NCI-H2107 treated with DMSO at 0.1 percent for 48 hours (cell line): ENCODE measurements around the gene CDH10.

Experiments
- DNase-seq: peaks from one replicate; lab custom pipeline; 2025; ENCODE audit not compliant: unreplicated experiment; lab: John Stamatoyannopoulos, UW

The CDH10 gene

GRCh38 chr5:24602188-24602587 is 42.6 kb downstream of the CDH10 start:
- DNase-seq = no peak

DNA sequence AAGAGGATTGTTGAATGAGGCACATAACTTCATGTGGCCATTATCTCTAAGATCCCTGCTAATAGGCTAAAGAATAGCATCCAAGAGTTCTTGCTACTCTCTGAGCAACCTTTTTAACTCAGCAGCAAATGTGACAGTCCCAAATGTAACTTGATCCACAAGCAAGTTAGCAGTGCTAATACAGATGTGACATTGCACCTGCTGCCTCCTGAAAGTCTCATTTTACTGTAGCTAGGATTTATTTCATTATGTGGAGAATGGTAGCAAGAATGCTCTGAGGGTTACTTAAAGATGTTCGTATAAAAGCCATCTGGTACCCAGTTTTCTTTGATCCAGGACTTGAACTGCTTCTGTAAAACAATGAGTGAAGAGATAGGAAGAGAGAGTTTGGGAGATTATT is 45.8 kb downstream of the CDH10 start:
- DNase-seq = peak; percentile 1

DNA sequence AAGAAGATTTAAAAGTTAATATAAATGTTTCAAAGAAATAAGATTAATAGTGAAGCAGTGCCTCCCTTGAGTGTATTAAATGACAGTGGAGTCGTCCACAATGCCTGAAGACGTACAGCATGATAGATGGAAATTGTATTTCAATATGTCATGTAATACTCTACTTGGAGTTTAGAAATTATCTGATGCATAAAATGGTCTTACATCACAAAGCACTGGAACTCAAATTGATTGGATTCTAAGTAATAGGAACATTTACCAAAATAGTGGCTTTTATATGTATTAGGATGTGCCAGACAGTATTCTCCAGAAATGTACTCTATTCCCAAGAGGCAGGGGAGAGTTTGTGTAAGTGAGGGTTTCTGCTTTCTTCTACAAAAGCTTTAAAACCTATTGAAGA is 49.4 kb downstream of the CDH10 start:
- DNase-seq = no peak

- no peak for DNase-seq
Observed at GRCh38 chr5:24591426-24591825, 53.4 kb downstream of the CDH10 start.

- no peak for DNase-seq
Observed at GRCh38 chr5:24589566-24589965, 55.2 kb downstream of the CDH10 start.

- no peak for DNase-seq
Observed at GRCh38 chr5:24585751-24586150, 59.0 kb downstream of the CDH10 start.

GRCh38 chr5:24571302-24571701 is 73.5 kb downstream of the CDH10 start:
- DNase-seq = no peak

DNA sequence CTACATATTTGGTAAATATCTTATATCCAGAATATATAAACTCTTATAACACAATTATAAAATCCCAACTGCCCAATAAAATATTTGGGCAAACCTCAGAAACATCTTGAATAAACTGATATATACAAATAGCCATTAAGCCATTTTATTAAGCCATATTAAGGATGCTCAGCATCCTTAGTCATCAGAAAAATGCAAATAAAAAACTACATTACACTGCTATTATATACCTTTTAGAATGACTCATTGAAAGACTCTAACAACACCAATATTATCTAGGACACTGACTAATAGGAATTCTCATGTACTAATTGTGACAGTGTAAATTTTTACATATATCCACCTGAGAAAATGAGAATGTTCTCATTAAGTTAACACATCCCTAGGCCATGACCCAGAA is 77.8 kb downstream of the CDH10 start:
- no peak for DNase-seq

- no peak for DNase-seq
Observed at GRCh38 chr5:24555229-24555628, 89.5 kb downstream of the CDH10 start.

- no peak for DNase-seq
Observed at GRCh38 chr5:24547132-24547531, 97.6 kb downstream of the CDH10 start.

DNA sequence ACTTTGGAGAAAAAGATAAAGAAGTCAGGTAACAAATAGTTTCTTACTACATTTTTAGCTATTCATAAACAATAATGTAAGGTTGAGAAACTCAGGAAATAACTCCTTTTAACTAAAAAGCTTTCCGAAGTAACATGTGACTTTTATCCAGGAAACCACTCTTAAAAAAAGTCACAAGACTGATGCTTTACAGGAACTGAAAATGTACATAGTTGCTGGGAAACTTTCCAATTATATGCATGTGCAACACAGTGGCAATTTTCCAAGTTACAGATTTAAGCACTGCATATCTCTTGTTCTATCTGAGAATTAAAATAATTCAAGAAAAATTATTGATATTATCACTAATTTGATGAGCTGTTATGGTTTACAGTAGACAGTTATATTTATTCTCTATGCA is 105.2 kb downstream of the CDH10 start:
- DNase-seq = no peak

GRCh38 chr5:24538346-24538745 is 106.4 kb downstream of the CDH10 start:
- DNase-seq = no peak

DNA sequence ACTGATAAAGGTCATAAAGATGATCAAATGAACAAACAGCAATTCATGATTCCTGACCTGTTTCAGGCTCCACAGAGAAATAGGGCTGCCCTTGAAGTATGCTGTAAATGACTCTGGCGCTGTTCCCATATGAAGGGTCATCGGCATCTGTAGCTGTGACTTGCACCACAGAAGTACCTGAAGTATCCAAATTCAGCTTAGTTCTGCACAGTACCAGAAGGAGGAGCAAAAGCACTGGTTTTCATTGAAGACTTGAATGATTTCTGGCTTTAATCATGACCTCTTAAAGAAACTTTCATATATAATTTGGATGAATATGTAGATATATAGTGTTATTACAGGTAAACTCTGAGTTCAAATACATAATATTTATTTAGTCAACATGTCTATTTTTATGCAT is 109.1 kb downstream of the CDH10 start:
- no peak for DNase-seq

DNA sequence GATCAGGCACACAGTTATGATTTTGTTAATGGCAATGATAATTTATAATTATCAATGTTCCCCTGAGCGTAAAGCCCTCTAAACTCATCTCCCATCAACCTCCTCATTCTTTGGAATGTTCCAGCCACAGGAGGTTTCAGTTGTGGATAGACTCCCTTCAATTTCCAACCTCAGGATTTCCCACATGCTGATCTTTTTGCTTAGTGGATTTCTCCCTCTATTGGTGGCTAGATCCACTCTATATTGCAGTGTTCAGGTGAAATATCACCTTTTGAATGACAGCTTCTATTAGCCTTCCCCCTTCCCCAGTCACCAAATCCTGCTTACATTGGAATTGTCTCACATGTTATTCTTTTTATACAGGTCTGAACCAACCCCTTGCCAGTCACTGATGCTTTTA is 113.9 kb downstream of the CDH10 start:
- no peak for DNase-seq

DNA sequence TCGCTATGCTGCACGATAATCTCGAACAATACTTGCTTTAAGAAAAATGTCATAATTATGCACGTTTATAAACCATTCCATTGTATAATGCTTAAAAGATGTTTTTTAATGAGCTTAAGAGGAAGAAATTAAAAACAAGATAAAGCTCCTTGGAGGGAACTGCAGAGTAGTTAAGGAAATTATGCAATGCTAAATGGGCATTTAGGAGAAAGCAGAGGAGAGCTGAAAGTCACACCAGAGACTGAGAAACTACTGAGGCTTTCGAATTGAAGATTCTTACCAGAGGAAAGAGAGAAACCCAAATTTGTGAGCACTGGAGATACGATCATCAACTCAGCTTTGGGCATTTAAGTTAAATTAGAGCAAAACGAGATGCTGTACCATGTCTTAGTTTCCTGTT is 119.4 kb downstream of the CDH10 start:
- no peak for DNase-seq

GRCh38 chr5:24512423-24512822 is 132.4 kb downstream of the CDH10 start:
- no peak for DNase-seq

- no peak for DNase-seq
Observed at GRCh38 chr5:24510523-24510988, 134.2 kb downstream of the CDH10 start.

DNA sequence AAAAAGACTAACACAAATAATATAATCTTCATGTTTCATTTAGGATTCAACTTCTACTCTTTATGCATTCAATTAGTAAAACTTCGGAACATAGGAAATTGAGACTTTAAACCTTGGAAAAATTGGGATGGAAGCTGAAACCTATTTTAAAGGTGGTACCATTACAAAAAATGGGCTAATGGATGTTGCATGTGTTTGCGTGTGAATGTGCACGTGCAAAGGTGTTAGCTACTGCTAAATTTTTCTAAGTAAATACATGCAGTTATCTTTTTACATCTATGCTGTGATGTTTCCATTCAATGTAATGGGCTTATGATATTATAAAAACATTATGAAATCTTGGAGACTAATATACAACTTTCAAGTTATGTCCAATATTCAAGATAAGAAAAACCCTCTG is 134.8 kb downstream of the CDH10 start:
- DNase-seq = no peak

GRCh38 chr5:24505258-24505657 is 139.5 kb downstream of the CDH10 start:
- DNase-seq = no peak

DNA sequence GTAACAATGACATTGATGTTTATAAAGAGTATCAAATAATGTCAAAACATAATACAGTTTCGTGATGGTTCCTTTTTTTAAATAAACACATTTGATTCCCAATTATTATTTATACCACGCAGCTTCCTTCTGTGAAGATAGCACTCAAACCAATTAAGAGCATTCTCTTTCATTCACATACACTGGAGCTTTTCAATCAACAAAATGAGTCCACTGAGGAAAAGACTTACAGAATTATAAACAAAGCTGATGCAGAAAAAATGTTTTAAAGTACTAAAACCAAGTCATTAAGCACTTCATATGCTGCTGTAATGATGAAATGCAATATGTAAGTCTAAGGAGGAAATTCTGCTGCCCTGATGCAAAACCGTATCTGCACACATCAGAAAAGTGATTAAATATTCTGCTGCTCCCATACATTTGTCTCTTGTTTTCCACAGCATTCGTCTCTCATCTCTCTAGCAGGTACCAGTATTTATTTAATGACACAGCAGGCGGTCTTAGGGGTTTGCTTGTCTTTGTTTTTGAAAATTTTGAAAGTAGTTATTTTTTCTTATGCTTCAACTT is 147.1 kb downstream of the CDH10 start:
- no peak for DNase-seq

DNA sequence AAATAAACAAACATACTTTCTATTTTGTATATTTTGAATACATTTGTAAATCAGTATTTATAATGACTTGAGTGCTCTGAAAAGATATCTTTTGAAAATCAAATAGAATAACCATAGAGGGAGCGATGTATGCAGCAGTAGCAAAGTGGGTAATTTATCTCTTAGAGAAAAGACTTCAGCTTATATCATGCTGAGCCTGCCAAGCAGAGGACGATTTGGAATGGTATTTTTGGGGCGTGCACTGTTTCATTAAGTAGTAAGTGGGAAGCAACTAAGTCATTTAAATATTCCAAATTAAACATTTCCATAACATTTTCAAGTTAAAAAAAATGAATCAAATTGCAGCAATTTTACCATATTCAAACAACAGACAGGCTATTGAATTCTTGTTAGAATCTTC is 147.6 kb downstream of the CDH10 start:
- DNase-seq = no peak

GRCh38 chr5:24496268-24496667 is 148.5 kb downstream of the CDH10 start:
- no peak for DNase-seq

- no peak for DNase-seq
Observed at GRCh38 chr5:24492229-24492628, 152.5 kb downstream of the CDH10 start.

DNA sequence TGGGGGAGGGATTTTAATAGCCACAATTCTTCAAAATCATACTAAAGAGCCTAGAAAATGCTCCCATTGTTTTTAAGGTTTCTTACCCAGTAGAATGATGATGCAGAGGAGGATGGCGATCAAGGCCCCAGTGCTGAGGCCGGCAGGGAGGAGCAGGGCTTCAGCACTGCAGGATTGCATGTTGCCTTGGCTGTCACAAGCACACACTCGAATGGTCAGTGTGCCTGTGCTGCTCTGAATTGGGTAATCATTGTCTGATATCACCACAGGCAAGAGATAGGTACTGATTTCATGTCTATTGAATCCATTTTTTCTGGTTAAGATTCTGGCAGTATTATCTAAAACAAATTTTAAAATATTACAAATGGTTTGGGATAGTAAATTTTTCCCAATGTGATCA is 153.3 kb downstream of the CDH10 start:
- DNase-seq = no peak
